ENCODE measurements around the gene DTX3. TPM values are rescaled to one million over a fixed set of nuclear protein-coding genes. Genes with fewer than 3 reads are reported as not detected.
A peak's percentile ranks its signal among the peaks of the same experiment; 100 is the strongest.

DTX3 gene
- total RNA-seq, 1 experiment from 2014 or later = 67.5 TPM

DNA sequence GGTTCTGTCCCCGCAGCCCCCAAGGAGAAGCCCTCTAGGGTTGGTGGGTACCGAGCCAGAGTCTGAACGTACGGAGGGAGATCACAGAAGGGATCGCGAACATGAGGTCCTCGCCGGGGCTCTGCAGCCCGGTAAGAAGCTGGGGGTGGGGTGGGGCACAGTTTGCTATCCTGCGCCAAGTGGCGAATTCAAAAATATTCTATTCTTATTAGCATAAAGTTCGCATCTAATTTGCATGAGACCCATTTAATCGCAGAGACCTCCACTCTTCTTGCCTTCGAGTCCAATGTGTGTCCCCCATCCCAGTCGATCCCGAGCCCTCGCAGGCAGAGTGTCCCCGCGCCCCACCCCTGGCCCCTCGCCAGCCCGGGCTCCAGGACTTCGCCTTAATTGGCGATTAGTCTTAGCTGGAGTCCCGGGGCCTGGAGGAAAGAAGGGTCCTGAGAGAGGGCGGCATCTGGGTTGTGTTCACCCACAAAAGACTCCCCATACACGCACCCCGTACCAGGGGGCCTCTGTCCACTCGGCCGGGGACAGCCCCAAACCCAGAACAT is 6.0 kb downstream of the DTX3 start:
- no peak overlapping the region for H3K27ac Mint-ChIP-seq
- no peak overlapping the region for H3K14ac ChIP-seq (ENCODE audit: insufficient read depth, low read length)

More for the DNA sequence above, 6.0 kb downstream of the DTX3 start:
- Histone ChIP-seq H2BK120ac (ENCODE audit: low read depth, low read length, poor library complexity, severe bottlenecking) (no peak overlapping the region), H4K8ac (replicated peaks; ENCODE audit: insufficient read length, low read depth, low read length) (no peak overlapping the region), H2AFZ (ENCODE audit: low read length) (no peak overlapping the region), H3K27ac (ENCODE audit: insufficient read length, low read depth, low read length) (no peak overlapping the region), H3T11ph (ENCODE audit: low read length) (no peak overlapping the region), H2BK5ac (ENCODE audit: insufficient read length, low read length) (no peak overlapping the region), H3K4me1 (ENCODE audit: insufficient read depth, low read length) (no peaks in the 10 kb centered on the region; the same call in 1 of the 2 replicates), H2BK12ac (ENCODE audit: insufficient read length, low read depth, low read length) (no peak overlapping the region), H3K9ac (ENCODE audit: extremely low read depth, insufficient read length, low read length) (no peak overlapping the region), H3K18ac (ENCODE audit: insufficient read length, low read depth, low read length) (no peak overlapping the region), H3K23me2 (ENCODE audit: insufficient read length, low read depth, low read length, poor library complexity, severe bottlenecking) (peaks cover 23% of the 10 kb centered on the region), H3K9me3 (ENCODE audit: control insufficient read depth, low read depth, low read length) (no peaks in the 10 kb centered on the region), H4K91ac (ENCODE audit: insufficient read length, low read depth, low read length) (no peak overlapping the region), H3K79me2 (ENCODE audit: insufficient read depth, low read length) (no peaks in the 10 kb centered on the region), H3K79me1 (ENCODE audit: insufficient read depth, low read depth, low read length, poor library complexity, severe bottlenecking) (no peaks in the 10 kb centered on the region), H2BK15ac (ENCODE audit: low read depth, low read length) (no peak overlapping the region), H2AK5ac (ENCODE audit: insufficient read length, low read length) (no peak overlapping the region), H4K20me1 (ENCODE audit: control insufficient read depth, insufficient read depth, insufficient read length) (no peaks in the 10 kb centered on the region), H3K4ac (ENCODE audit: low read depth, low read length) (no peak overlapping the region), H3K23ac (ENCODE audit: insufficient read length, low read depth, low read length) (no peak overlapping the region), H2BK20ac (ENCODE audit: low read depth, low read length, poor library complexity, severe bottlenecking) (no peak overlapping the region), H3K27me3 (ENCODE audit: insufficient read depth, low read length) (peaks cover 2% of the 10 kb centered on the region; the same call in 1 of the 2 replicates), H3K56ac (ENCODE audit: insufficient read length, low read depth, low read length) (no peak overlapping the region), H4K5ac (ENCODE audit: insufficient read length, low read depth, low read length) (no peak overlapping the region), H3K4me2 (ENCODE audit: insufficient read depth, insufficient read length, low read length) (peak overlapping the region; percentile 89)
- no peak for DNase-seq
- H3K9me3 Mint-ChIP-seq = no peaks in the 10 kb centered on the region; a peak in 1 of 5 replicates
- H3K27me3 Mint-ChIP-seq (ENCODE audit: low read depth) = peaks cover 15% of the 10 kb centered on the region
- TF ChIP-seq, protein P1, sequence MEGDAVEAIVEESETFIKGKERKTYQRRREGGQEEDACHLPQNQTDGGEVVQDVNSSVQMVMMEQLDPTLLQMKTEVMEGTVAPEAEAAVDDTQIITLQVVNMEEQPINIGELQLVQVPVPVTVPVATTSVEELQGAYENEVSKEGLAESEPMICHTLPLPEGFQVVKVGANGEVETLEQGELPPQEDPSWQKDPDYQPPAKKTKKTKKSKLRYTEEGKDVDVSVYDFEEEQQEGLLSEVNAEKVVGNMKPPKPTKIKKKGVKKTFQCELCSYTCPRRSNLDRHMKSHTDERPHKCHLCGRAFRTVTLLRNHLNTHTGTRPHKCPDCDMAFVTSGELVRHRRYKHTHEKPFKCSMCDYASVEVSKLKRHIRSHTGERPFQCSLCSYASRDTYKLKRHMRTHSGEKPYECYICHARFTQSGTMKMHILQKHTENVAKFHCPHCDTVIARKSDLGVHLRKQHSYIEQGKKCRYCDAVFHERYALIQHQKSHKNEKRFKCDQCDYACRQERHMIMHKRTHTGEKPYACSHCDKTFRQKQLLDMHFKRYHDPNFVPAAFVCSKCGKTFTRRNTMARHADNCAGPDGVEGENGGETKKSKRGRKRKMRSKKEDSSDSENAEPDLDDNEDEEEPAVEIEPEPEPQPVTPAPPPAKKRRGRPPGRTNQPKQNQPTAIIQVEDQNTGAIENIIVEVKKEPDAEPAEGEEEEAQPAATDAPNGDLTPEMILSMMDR (conservative IDR thresholded peaks at IDR 0.05) = no peak
- peak overlapping the region; percentile 76 to 92 for H3K4me3 Mint-ChIP-seq
- WGBS (ENCODE audit: extremely low coverage, insufficient read length, low lambda C conversion rate) = no CpG with 5 or more reads among the region's 29 CpGs
- H3K4me1 Mint-ChIP-seq = peaks cover 32 to 36% of the 10 kb centered on the region in 2 experiments
- H3K36me3 Mint-ChIP-seq (ENCODE audit: insufficient read depth in 1 of 3, low read depth in 3 of 3) = peaks cover 13 to 33% (median 31%) of the 10 kb centered on the region in 3 experiments
